Transverse colon (tissue), 4 donors: ENCODE data around the gene BMP8B. TPM values are rescaled to one million over a fixed set of nuclear protein-coding genes. Genes with fewer than 3 reads are reported as not detected.
A peak's percentile ranks its signal among the peaks of the same experiment; 100 is the strongest.
"Not testable (repeated sequence)": the region's sequence is repeated elsewhere in the genome, so short reads cannot be mapped to it uniquely, and the experiment has no call there.

ENCODE experiments used
- DNase-seq: peaks from one replicate; pipeline ENCODE4 v3.0.0-alpha.2; 2019
- H3K27ac ChIP-seq, 4 donors: fragments of 200-600 bp; sonication (generic); 2 replicates each; pipeline ENCODE4 v1.5.1; 2016 to 2018; ENCODE audit warnings: inconsistent platforms in 4 of 4
- H3K27me3 ChIP-seq: fragments of 200-600 bp; sonication (generic); 2 replicates; pipeline ENCODE4 v1.5.1; 2017; ENCODE audit warnings: inconsistent platforms
- H3K36me3 ChIP-seq, 4 donors: fragments of 200-600 bp; sonication (generic); 2 replicates each; pipeline ENCODE4 v1.5.1; 2017 to 2019; ENCODE audit warnings: inconsistent platforms in 4 of 4
- H3K4me1 ChIP-seq, 4 donors: fragments of 200-600 bp; sonication (generic); 2 replicates each; pipeline ENCODE4 v1.5.1; 2017 to 2020; ENCODE audit warnings: inconsistent platforms in 4 of 4
- H3K4me3 ChIP-seq, 4 donors: fragments of 200-600 bp; sonication (generic); 1 replicate in 1 of 4; 2 replicates in 3 of 4; pipeline versions ENCODE4 v1.5.1 to v1.6.1; 2017 to 2019; ENCODE audit warnings: inconsistent platforms in 4 of 4
- H3K9me3 ChIP-seq, 2 donors: fragments of 200-600 bp; sonication (generic); 2 replicates each; pipeline ENCODE4 v1.5.1; 2017 to 2019; ENCODE audit warnings: inconsistent platforms in 2 of 2
- EP300 ChIP-seq: sonication (generic); formaldehyde crosslinking; IDR thresholded peaks from one replicate; pipeline ENCODE4 v1.6.1; 2017; ENCODE audit warnings: antibody characterized with exemption, low read depth
- POLR2A ChIP-seq: fragments of 450-650 bp; IDR thresholded peaks from one replicate; pipeline ENCODE4 v1.6.1; 2016; ENCODE audit warnings: antibody characterized with exemption, mild to moderate bottlenecking, moderate library complexity
- POLR2AphosphoS5 ChIP-seq, 3 donors: sonication (generic); formaldehyde crosslinking; IDR thresholded peaks; one replicate each; pipeline ENCODE4 v1.6.1; 2016; ENCODE audit warnings: antibody characterized with exemption in 3 of 3
- WGBS, 2 donors: methylation state at CpG; one replicate each; pipeline ENCODE4 v1.1.5; 2018; ENCODE audit warnings: low coverage in 1 of 2; 5-methylcytosine and 5-hydroxymethylcytosine counted together
- in situ Hi-C, 4 donors: fragments of 200-750 bp; cut with MboI; loops; one replicate each; pipeline versions ENCODE4 v1.15.0 to v1.15.1; 2017; ENCODE audit warnings: low sequenced_read_pairs in 3 of 4, low pct_ligation_motif_present in 1 of 4, low pct_unique_long_range_greater_than_20kb in 1 of 4
- intact Hi-C: fragments of 100-400 bp; cut with DNase I; formaldehyde crosslinking; loops from one replicate; pipeline ENCODE4 v1.15.1; 2023; ENCODE audit warnings: low total_unique reads
- total RNA-seq, 4 donors: library from RNA; depleted of rRNA; stranded (reverse); fragments of >200 nt; gene quantifications; one replicate each; pipeline ENCODE4 v1.1.0, GENCODE V29; 2016
- TF ChIP-seq, protein P1 (sequence below), 5 experiments: fragments of 200-600 bp in 3 of 5; fragments of 450-650 bp in 2 of 5; sonication (generic) in 3 of 5; IDR thresholded peaks; 1 replicate in 2 of 5; 2 replicates in 3 of 5; pipeline ENCODE4 v1.5.1; 2016 to 2017; ENCODE audit warnings: antibody characterized with exemption in 5 of 5, inconsistent platforms in 3 of 5, mild to moderate bottlenecking in 2 of 5, moderate library complexity in 1 of 5

BMP8B gene
- total RNA-seq, 4 donors from 2014 or later, result 1.2 to 27.2 (median 17.4) TPM

DNA sequence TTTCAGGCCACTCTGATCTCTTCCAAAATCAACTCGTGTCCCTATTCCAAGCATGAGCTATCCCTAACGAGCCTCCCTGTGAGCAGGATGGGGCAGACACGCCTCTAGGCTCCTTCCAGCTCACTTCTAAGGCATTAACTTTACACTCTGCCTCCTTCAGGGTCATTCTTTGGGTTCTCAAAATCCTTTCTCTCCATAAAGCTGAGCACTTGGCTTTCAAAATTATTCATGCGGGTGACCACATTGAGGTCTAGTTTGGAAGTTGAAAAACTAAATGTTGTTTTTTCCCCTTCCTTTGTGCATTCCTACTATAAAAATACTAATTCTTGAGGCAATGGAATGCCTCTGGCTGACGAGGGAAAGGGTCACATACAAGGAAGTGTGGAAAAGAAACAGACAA is 33.5 kb upstream of the BMP8B start:
- H3K4me3 ChIP-seq, result no peak overlapping the region
- intact Hi-C loops (no loop called here), in situ Hi-C loops (loop anchor here in 2 of 4 donors (5.0 to 10.0 kb wide), 3 partner anchors 63 to 150 kb away; partner anchors contain the start of gene TRIT1 (in 1 of the 2))
- DNase-seq, result no peak
- H3K27ac ChIP-seq, result no peak overlapping the region
- 20 to 68% methylated on average over 2 to 5 of the region's 5 CpGs for WGBS, 2 donors
- peaks cover 14 to 59% (median 47%) of the 10 kb centered on the region in 4 donors for H3K4me1 ChIP-seq
- no peaks in the 10 kb centered on the region for H3K27me3 ChIP-seq
- TF ChIP-seq POLR2A, result no peak
- H3K36me3 ChIP-seq, result no peaks in the 10 kb centered on the region
- no peaks in the 10 kb centered on the region for H3K9me3 ChIP-seq

DNA sequence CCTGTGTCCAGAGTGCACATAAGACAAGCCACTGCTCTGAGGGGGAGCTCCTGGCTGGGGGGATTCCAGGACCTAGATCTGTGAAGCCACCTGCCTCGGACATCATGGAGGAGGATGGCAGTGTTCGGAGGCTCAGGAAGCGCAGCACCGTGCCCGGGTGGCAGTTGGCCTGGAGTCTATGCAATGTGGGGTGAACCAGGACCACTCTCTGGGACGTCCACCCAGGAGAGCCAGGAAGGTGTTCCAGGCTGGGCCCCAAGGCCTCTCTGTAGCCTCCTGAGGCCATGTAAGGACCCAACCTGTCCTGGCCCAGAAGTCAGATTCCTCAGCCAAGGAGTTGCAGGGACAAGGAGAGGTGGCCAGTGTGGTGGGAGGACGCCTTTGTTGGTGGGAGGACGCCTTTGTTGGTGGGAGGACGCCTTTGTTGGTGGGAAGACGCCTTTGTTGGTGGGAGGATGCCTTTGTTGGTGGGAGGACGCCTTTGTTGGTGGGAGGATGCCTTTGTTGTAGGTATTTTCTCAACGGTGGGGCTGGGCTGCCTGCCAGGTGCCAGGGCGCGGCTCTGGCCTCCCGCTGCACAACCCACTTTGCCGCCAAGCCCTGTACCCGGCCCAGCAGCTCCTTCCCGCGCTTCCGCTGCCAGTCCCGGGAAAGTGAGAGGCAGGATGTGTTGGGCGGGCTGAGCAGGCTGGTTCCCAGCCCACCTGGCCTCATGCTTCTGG is 30.6 kb upstream of the BMP8B start:
- TF ChIP-seq EP300, result no peak
- TF ChIP-seq POLR2A, result peak; percentile 16
- TF ChIP-seq, protein P1, sequence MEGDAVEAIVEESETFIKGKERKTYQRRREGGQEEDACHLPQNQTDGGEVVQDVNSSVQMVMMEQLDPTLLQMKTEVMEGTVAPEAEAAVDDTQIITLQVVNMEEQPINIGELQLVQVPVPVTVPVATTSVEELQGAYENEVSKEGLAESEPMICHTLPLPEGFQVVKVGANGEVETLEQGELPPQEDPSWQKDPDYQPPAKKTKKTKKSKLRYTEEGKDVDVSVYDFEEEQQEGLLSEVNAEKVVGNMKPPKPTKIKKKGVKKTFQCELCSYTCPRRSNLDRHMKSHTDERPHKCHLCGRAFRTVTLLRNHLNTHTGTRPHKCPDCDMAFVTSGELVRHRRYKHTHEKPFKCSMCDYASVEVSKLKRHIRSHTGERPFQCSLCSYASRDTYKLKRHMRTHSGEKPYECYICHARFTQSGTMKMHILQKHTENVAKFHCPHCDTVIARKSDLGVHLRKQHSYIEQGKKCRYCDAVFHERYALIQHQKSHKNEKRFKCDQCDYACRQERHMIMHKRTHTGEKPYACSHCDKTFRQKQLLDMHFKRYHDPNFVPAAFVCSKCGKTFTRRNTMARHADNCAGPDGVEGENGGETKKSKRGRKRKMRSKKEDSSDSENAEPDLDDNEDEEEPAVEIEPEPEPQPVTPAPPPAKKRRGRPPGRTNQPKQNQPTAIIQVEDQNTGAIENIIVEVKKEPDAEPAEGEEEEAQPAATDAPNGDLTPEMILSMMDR (IDR thresholded peaks at IDR 0.05), result no peak
- peak in 1 of 3 donors; percentile 17 for TF ChIP-seq POLR2AphosphoS5 (IDR thresholded peaks at IDR 0.05)
- intact Hi-C loops, result loop anchor here (5.0 kb wide), 1 partner anchor 83 kb away; the partner anchor contains the start of gene MYCL
- H3K27me3 ChIP-seq, result no peaks in the 10 kb centered on the region
- WGBS, 2 donors, result 20 to 75% methylated on average over 1 to 22 of the region's 22 CpGs
- H3K9me3 ChIP-seq, result no peaks in the 10 kb centered on the region
- no peaks in the 10 kb centered on the region for H3K36me3 ChIP-seq
- H3K27ac ChIP-seq, result peak overlapping the region; percentile 84 to 90 (median 86)
- peaks cover 9 to 30% (median 26%) of the 10 kb centered on the region in 4 donors for H3K4me1 ChIP-seq
- DNase-seq, result peak; percentile 85
- in situ Hi-C loops, result loop anchor here in 3 of 4 donors (5.0 to 10.0 kb wide), 2 partner anchors 153 to 156 kb away; no protein-coding TSS in a partner anchor
- no peak overlapping the region for H3K4me3 ChIP-seq

DNA sequence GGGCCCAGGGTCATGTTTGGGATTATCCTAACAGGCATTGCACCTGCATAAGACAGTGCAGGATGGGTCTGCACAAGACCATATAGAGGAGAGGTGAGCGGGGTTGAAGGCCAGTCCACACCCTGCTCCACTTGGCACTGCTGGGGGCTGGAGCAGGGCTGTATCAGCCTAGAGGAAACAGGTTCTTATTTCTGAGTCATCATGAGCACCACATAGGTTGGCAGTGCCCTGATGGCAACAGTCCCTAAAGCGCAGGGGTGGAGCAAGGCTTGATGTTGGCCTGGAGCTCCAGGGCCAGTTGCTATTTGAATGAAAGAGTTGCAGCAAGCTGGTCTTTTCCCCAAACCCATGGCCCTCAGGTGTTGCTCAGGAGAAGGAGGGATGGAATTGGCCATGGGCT is 29.8 kb upstream of the BMP8B start:
- Histone ChIP-seq H3K4me1 (peaks cover 9 to 29% (median 26%) of the 10 kb centered on the region in 4 donors), H3K4me3 (no peak overlapping the region), H3K36me3 (no peaks in the 10 kb centered on the region), H3K27me3 (no peaks in the 10 kb centered on the region), H3K9me3 (no peaks in the 10 kb centered on the region), H3K27ac (peak overlapping the region; percentile 84 to 90 (median 86))
- WGBS, 2 donors, result 40% methylated on average over 1 of the region's 2 CpGs; no CpG with 5 or more reads in 1 of the 2 donors
- intact Hi-C loops, result loop anchor here (5.0 kb wide), 1 partner anchor 84 kb away; the partner anchor contains the start of gene MYCL
- peak; percentile 86 for DNase-seq
- TF ChIP-seq POLR2AphosphoS5 (IDR thresholded peaks at IDR 0.05) (peak in 2 of 3 donors; percentile 71 to 78), POLR2A (peak; percentile 61), EP300 (no peak)
- in situ Hi-C loops, result loop anchor here in 3 of 4 donors (5.0 to 10.0 kb wide), 2 partner anchors 154 to 156 kb away; no protein-coding TSS in a partner anchor

DNA sequence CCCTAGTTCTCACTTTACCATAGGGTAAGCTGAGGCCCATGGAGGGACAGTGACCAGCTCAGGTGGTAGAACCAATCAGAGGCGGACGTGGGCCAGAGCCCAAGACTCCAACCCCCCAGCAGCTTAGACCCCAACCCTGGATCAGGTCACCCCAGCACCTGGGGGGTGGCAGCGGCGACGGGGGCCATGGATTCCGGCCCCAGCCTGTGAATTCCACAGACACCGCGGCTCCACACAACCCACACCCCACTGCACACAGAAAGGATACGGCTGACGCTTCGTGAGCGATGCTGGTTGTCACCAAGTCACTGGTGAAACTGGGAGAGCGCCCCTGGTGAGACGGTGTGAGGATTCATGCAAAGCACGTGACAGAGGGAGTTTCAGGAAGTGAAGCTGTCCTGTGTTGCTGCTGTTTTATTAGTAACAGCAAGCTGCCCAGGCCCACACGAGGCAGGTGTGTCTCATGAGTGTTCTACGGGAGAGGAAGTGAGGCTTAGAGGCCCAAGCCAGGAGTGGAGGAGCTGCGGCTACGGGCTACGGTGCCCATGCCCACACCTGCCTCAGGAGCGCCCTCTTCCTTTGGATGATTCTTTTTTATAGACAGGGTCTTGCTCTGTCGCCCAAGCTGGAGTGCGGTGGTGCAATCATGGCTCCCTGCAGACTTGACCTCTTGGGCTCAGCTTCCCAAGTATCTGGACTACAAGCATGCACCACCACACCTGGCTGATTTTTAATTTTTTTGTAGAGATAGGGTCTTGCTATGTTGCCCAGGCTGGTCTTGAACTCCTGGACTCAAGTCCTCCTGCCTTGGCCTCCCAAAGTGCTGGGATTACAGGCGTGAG is 28.6 kb upstream of the BMP8B start:
- intact Hi-C loops, result loop anchor here (2.0 to 5.0 kb wide), 2 partner anchors 85 to 155 kb away; partner anchors contain the start of gene MYCL
- DNase-seq, result peak; percentile 91
- Histone ChIP-seq H3K4me1 (peaks cover 9 to 29% (median 26%) of the 10 kb centered on the region in 4 donors), H3K27ac (peak overlapping the region; percentile 84 to 90 (median 86))
- not testable (repeated sequence) for H3K36me3 ChIP-seq, H3K9me3 ChIP-seq, H3K4me3 ChIP-seq, H3K27me3 ChIP-seq
- 38% methylated on average over 16 of the region's 24 CpGs; no CpG with 5 or more reads in 1 of the 2 donors for WGBS, 2 donors
- TF ChIP-seq POLR2A (peak; percentile 80), POLR2AphosphoS5 (IDR thresholded peaks at IDR 0.05) (peak; percentile 37 to 87 (median 86))
- TF ChIP-seq, protein P1 (IDR thresholded peaks at IDR 0.05), result peak in 3 of 5 experiments; percentile 4 to 35 (median 25)
- in situ Hi-C loops, result loop anchor here in 3 of 4 donors (5.0 to 10.0 kb wide), 2 partner anchors 155 to 157 kb away; no protein-coding TSS in a partner anchor
